SK-N-SH (cell line): Measurements from ENCODE around the gene CXADR. TPM values are rescaled to one million over a fixed set of nuclear protein-coding genes. Genes with fewer than 3 reads are reported as not detected.
"Not testable (repeated sequence)": the region's sequence is repeated elsewhere in the genome, so short reads cannot be mapped to it uniquely, and the experiment has no call there.

Experiments used
- CTCF ChIA-PET: fragments of 300-600, 350-600 bp; formaldehyde crosslinking; extraction: SDS; loops from one replicate; lab custom pipeline; 2021; lab: Yijun Ruan, JAX
- POLR2A ChIA-PET: fragments of 350-600 bp; sonication (Branson Sonifier 250); formaldehyde crosslinking; extraction: SDS; loops from one replicate; lab custom pipeline; 2020; ENCODE audit warnings: antibody characterized with exemption, inconsistent platforms; lab: Yijun Ruan, JAX
- DNase-seq: peaks from one replicate; pipeline ENCODE4 v3.0.0; 2012
- H2AFZ ChIP-seq: fragments of 200-600 bp; sonication (generic); 2 replicates; pipeline ENCODE4 v1.8.1; 2016; ENCODE audit warnings: antibody characterized with exemption, mild to moderate bottlenecking, low read depth
- H3F3A ChIP-seq: fragments of 200-600 bp; sonication (generic); replicated peaks from 2 replicates; pipeline ENCODE3; 2016; ENCODE audit warnings: antibody characterized with exemption, mild to moderate bottlenecking; ENCODE audit not compliant: insufficient read depth
- H3K27ac ChIP-seq, 2 experiments: fragments of 200-500 bp in 1 of 2; fragments of 200-600 bp in 1 of 2; sonication (Bioruptor generic) in 1 of 2; sonication (generic), shearing (Covaris generic) in 1 of 2; 2 replicates each; pipeline versions ENCODE4 v1.5.1 to v1.6.1; 2014 to 2016; ENCODE audit warnings: low read depth in 2 of 2, inconsistent platforms in 1 of 2, low read length in 1 of 2, mild to moderate bottlenecking in 1 of 2, mixed read lengths in 1 of 2
- H3K27me3 ChIP-seq: fragments of 200-600 bp; sonication (generic), shearing (Covaris generic); 2 replicates; pipeline ENCODE4 v1.6.1; 2016; ENCODE audit warnings: mixed run types; ENCODE audit not compliant: insufficient read depth
- H3K36me3 ChIP-seq, 2 experiments: fragments of 200-500 bp in 1 of 2; fragments of 200-600 bp in 1 of 2; sonication (Bioruptor generic) in 1 of 2; sonication (generic) in 1 of 2; replicated peaks in 1 of 2; 2 replicates each; pipeline versions ENCODE3 to v1.5.1; 2014 to 2016; ENCODE audit warnings: low read length in 1 of 2, mild to moderate bottlenecking in 1 of 2; ENCODE audit not compliant: insufficient read depth in 2 of 2, control insufficient read depth in 1 of 2
- H3K4me1 ChIP-seq, 2 experiments: fragments of 200-500 bp in 1 of 2; fragments of 200-600 bp in 1 of 2; sonication (Bioruptor generic) in 1 of 2; sonication (generic), shearing (Covaris generic) in 1 of 2; 2 replicates each; pipeline versions ENCODE4 v1.5.1 to v1.6.1; 2014 to 2016; ENCODE audit warnings: low read depth in 1 of 2, low read length in 1 of 2, mixed run types in 1 of 2; ENCODE audit not compliant: insufficient read depth in 2 of 2, control insufficient read depth in 1 of 2
- H3K4me2 ChIP-seq: fragments of 200-600 bp; sonication (generic), shearing (Covaris generic); 2 replicates; pipeline ENCODE4 v1.6.1; 2017; ENCODE audit warnings: mixed run types
- H3K4me3 ChIP-seq, 2 experiments: fragments of 200-500 bp in 1 of 2; fragments of 200-600 bp in 1 of 2; sonication (Bioruptor generic) in 1 of 2; sonication (generic), shearing (Covaris generic) in 1 of 2; 2 replicates each; pipeline versions ENCODE4 v1.5.1 to v1.8.1; 2014 to 2016; ENCODE audit warnings: low read depth in 2 of 2, inconsistent platforms in 1 of 2, low read length in 1 of 2, mild to moderate bottlenecking in 1 of 2, mixed read lengths in 1 of 2, moderate library complexity in 1 of 2
- H3K79me2 ChIP-seq: fragments of 200-600 bp; sonication (generic); 2 replicates; pipeline ENCODE4 v1.8.1; 2017; ENCODE audit warnings: mild to moderate bottlenecking; ENCODE audit not compliant: insufficient read depth
- H3K9ac ChIP-seq: fragments of 200-600 bp; sonication (generic); 2 replicates; pipeline ENCODE4 v1.6.1; 2017; ENCODE audit warnings: mixed run types
- H3K9me2 ChIP-seq: fragments of 200-600 bp; sonication (generic); 2 replicates; pipeline ENCODE4 v1.6.1; 2017; ENCODE audit warnings: mixed run types
- H3K9me3 ChIP-seq: fragments of 200-600 bp; sonication (generic); 2 replicates; pipeline ENCODE4 v1.6.1; 2017; ENCODE audit warnings: mixed run types, mild to moderate bottlenecking, moderate library complexity
- H4K20me1 ChIP-seq: fragments of 200-600 bp; sonication (generic); 2 replicates; pipeline ENCODE4 v1.6.1; 2017; ENCODE audit warnings: mild to moderate bottlenecking, mixed run types; ENCODE audit not compliant: insufficient read depth
- CHD2 ChIP-seq: fragments of 150-350 bp; IDR thresholded peaks from 2 replicates; pipeline ENCODE4 v1.6.1; 2018; ENCODE audit warnings: low read length; ENCODE audit not compliant: partially characterized antibody
- EP300 ChIP-seq, 2 experiments: IDR thresholded peaks; 2 replicates each; pipeline versions ENCODE4 v1.4.0 to v1.6.1; 2012; ENCODE audit warnings: borderline replicate concordance in 1 of 2, low read depth in 1 of 2, low read length in 1 of 2
- EZH2phosphoT487 ChIP-seq: fragments of 200-600 bp; sonication (generic); IDR thresholded peaks from 2 replicates; pipeline ENCODE4 v1.6.1; 2017; ENCODE audit warnings: low read depth, mixed run types, mild to moderate bottlenecking, antibody characterized with exemption, moderate library complexity, borderline replicate concordance
- NFIC ChIP-seq: IDR thresholded peaks from 2 replicates; pipeline ENCODE4 v1.4.0; 2012; ENCODE audit warnings: borderline replicate concordance
- NRF1 ChIP-seq: IDR thresholded peaks from 2 replicates; pipeline ENCODE4 v1.6.1; 2012; ENCODE audit warnings: low read depth, mild to moderate bottlenecking, low read length
- RXRA ChIP-seq: IDR thresholded peaks from 2 replicates; pipeline ENCODE4 v1.4.0; 2012; ENCODE audit warnings: low read depth, mild to moderate bottlenecking, borderline replicate concordance
- SMC3 ChIP-seq: IDR thresholded peaks from 2 replicates; pipeline ENCODE4 v1.6.1; 2012; ENCODE audit warnings: low read depth, low read length, improper control_type of control experiment
- WGBS: methylation state at CpG from one replicate; pipeline ENCODE4 v1.1.6; 2017; ENCODE audit warnings: low lambda C conversion rate; 5-methylcytosine and 5-hydroxymethylcytosine counted together
- polyA plus RNA-seq, 3 experiments: library from polyadenylated mRNA; depleted of rRNA; stranded (reverse); fragments of >200 nt; gene quantifications; 2 replicates each; pipeline ENCODE4 v1.2.3, GENCODE V29; 2012

CXADR gene
- polyA plus RNA-seq, 1 of the 3 experiments (the other 2 are of a cell fraction): 1.1 TPM

DNA sequence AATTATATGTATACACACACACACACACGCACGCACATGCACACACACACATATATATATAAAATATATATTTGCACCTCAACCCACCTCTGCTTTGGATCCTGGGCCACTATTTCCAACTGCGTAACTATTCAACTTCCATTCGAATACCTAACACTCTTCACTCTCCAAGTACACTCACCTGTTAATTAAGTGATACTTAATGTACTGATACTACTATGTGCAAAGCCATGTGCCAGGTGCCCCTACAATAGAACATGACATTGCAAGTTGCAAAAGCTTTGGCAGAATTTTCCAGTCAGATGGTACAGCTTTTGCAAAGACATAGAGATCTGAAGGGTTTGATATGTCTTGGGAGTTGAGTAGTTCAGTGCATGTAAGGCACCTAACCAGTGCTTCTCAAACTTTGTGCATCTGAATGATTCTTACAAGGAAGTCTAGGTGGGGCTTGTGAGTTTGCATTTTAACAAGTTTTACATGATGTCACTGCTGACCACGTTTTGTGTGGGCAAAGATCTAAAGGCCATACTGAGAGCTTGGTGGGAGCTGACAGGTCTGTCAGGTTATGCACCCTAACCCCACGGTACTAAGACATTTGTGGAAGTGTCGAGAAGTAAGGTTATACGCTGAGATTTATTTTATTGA, 7.2 kb downstream of the CXADR start:
- no peak for DNase-seq
- no peaks in the 10 kb centered on the region for H3K9me2 ChIP-seq
- POLR2A ChIA-PET: no interaction called here
- H3F3A ChIP-seq: no peaks in the 10 kb centered on the region
- no peak overlapping the region for H3K4me3 ChIP-seq
- H3K36me3 ChIP-seq: no peaks in the 10 kb centered on the region
- H3K27ac ChIP-seq: no peak overlapping the region
- no peaks in the 10 kb centered on the region for H3K4me1 ChIP-seq
- H4K20me1 ChIP-seq: no peaks in the 10 kb centered on the region
- no peak overlapping the region for H2AFZ ChIP-seq
- no peaks in the 10 kb centered on the region for H3K27me3 ChIP-seq
- WGBS: 84% methylated on average over 8 of the region's 8 CpGs
- H3K79me2 ChIP-seq: no peaks in the 10 kb centered on the region
- no peak overlapping the region for H3K4me2 ChIP-seq
- no peaks in the 10 kb centered on the region for H3K9me3 ChIP-seq
- TF ChIP-seq CHD2: no peak
- TF ChIP-seq RXRA: no peak
- TF ChIP-seq EP300 (IDR thresholded peaks at IDR 0.05; ENCODE audit: borderline replicate concordance in 1 of 2, low read depth in 1 of 2, low read length in 1 of 2): no peak
- CTCF ChIA-PET: interaction anchor here (0.6 kb wide), 1 partner anchor 133 kb away, joined by 3 read pairs; no protein-coding TSS in a partner anchor
- H3K9ac ChIP-seq: no peak overlapping the region

DNA sequence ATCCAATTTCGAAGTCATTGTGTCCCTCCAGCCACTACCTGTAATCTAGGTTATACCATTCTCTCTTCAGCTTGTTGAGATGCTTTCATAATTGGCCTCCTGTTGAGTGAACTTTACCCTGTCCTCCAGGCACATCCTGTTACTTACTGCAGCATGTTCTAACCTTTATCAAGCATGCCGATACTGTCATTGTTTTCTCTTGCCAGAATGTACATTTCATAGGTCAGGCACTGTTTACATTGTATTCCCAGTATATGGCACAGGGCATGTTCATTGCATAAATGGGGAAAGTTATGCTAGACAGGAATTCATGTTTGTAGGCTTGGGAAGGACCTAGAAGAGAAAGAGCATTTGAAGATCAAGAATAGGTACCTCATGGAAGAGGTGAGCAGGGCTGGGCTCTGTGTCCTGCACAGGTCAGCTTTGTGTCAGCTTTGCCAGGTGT, 10.2 kb downstream of the CXADR start:
- H3K4me2 ChIP-seq: no peak overlapping the region

DNA sequence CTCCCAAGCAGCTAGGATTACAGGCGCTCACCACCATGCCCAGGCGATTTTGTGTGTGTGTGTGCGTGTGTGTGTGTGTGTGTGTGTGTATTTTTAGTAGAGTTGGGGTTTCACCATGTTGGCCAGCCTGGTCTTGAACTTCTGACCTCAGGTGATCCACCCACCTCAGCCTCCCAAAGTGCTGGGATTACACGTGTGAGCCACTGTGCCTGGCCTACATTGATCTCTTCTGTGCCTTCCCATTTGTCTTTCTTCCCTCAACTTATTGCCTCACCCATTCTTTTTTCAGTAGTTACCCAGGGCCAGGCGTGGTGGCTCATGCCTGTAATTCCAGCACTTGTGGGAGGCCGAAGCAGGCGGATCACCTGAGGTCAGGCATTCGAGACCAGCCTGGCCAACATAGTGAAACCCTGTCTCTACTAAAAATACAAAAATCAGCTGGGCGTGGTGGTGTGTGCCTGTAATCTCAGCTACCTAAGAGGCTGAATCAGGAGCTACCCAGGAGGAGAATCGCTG, 11.2 kb downstream of the CXADR start:
- H3K27ac ChIP-seq, H3K27me3 ChIP-seq, H3K4me2 ChIP-seq, H3K4me1 ChIP-seq, H2AFZ ChIP-seq, H3K9ac ChIP-seq, DNase-seq, H4K20me1 ChIP-seq, H3K79me2 ChIP-seq, H3K9me3 ChIP-seq, H3K36me3 ChIP-seq, POLR2A ChIA-PET, H3K4me3 ChIP-seq, H3F3A ChIP-seq, H3K9me2 ChIP-seq: not testable (repeated sequence)
- CTCF ChIA-PET: interaction anchor here (1.5 kb wide), 1 partner anchor 62 kb away, joined by 3 read pairs; no protein-coding TSS in a partner anchor
- 80% methylated on average over 10 of the region's 10 CpGs for WGBS

More for the DNA sequence above, 10.2 kb downstream of the CXADR start:
- no peaks in the 10 kb centered on the region for H4K20me1 ChIP-seq
- H3F3A ChIP-seq: no peaks in the 10 kb centered on the region
- no peaks in the 10 kb centered on the region for H3K36me3 ChIP-seq
- ChIA-PET CTCF (interaction anchor here (0.8 to 2.5 kb wide), 2 partner anchors 31 to 63 kb away, joined by 3 to 6 read pairs; no protein-coding TSS in a partner anchor), POLR2A (no interaction called here)
- TF ChIP-seq EZH2phosphoT487: no peak
- TF ChIP-seq NFIC: no peak
- TF ChIP-seq NRF1: no peak
- no peak for TF ChIP-seq SMC3
- TF ChIP-seq, all 33 proteins: peak for 0
- Histone ChIP-seq H3K9me3 (no peaks in the 10 kb centered on the region), H3K9ac (no peak overlapping the region), H3K27ac (no peak overlapping the region), H3K79me2 (no peaks in the 10 kb centered on the region), H3K4me3 (no peak overlapping the region), H3K4me1 (no peaks in the 10 kb centered on the region), H2AFZ (no peak overlapping the region), H3K27me3 (no peaks in the 10 kb centered on the region), H3K9me2 (no peaks in the 10 kb centered on the region)
- no peak for DNase-seq
- 65% methylated on average over 2 of the region's 2 CpGs for WGBS
